Spleen (tissue), 7 donors: Measurements from ENCODE around the gene TRIM28.

Source experiments
- POLR2A ChIP-seq, 3 donors: fragments of 450-650 bp; IDR thresholded peaks; one replicate each; pipeline ENCODE4 v1.5.1; 2017; ENCODE audit warnings: antibody characterized with exemption in 3 of 3, mild to moderate bottlenecking in 1 of 3
- POLR2AphosphoS5 ChIP-seq, 3 donors: sonication (generic); formaldehyde crosslinking; IDR thresholded peaks; one replicate each; pipeline ENCODE4 v1.5.1; 2017; ENCODE audit warnings: antibody characterized with exemption in 3 of 3
- TF ChIP-seq, protein P1 (sequence below), 11 experiments: fragments of 200-600 bp in 7 of 11; fragments of 450-650 bp in 4 of 11; sonication (generic) in 4 of 11; IDR thresholded peaks in 8 of 11; conservative IDR thresholded peaks in 3 of 11; 1 replicate in 7 of 11; 2 replicates in 4 of 11; pipeline versions ENCODE4 v1.4.0 to v1.8.0; 2016 to 2021; ENCODE audit warnings: antibody characterized with exemption in 11 of 11, inconsistent platforms in 4 of 11, mild to moderate bottlenecking in 1 of 11
- donor health status: DM: no; HTN: no; CAD: no; lungs with moderate emphysema.
- donor health status: DM: no; HTN: no; CAD: no.
- donor health status: DM: no; HTN: no; CAD: no.

DNA sequence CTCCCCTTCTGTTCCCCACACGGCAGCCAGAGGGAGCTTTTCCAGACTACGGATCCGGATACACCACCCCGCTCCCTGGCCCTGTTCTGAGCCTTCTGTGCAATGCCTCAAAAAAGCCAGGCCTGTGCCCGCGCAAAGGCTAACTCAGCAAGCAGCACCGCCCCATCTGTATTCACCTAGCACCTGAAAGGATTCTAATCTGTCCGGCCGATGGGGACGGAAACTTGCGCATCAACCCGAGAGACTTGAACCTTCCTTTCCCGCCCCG is 24.8 kb upstream of the TRIM28 start:
- TF ChIP-seq, protein P1, sequence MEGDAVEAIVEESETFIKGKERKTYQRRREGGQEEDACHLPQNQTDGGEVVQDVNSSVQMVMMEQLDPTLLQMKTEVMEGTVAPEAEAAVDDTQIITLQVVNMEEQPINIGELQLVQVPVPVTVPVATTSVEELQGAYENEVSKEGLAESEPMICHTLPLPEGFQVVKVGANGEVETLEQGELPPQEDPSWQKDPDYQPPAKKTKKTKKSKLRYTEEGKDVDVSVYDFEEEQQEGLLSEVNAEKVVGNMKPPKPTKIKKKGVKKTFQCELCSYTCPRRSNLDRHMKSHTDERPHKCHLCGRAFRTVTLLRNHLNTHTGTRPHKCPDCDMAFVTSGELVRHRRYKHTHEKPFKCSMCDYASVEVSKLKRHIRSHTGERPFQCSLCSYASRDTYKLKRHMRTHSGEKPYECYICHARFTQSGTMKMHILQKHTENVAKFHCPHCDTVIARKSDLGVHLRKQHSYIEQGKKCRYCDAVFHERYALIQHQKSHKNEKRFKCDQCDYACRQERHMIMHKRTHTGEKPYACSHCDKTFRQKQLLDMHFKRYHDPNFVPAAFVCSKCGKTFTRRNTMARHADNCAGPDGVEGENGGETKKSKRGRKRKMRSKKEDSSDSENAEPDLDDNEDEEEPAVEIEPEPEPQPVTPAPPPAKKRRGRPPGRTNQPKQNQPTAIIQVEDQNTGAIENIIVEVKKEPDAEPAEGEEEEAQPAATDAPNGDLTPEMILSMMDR (IDR thresholded peaks at IDR 0.05 in 8 of 11, conservative IDR thresholded peaks at IDR 0.05 in 3 of 11), result peak in 4 of 11 experiments; percentile 47 to 68 (median 58)
- TF ChIP-seq POLR2A (IDR thresholded peaks at IDR 0.05), result no peak
- peak in 1 of 3 donors; percentile 13 for TF ChIP-seq POLR2AphosphoS5 (IDR thresholded peaks at IDR 0.05)
